CD4-positive, alpha-beta T cell treated with Interferon gamma for 1 hour (primary cell): Measurements from ENCODE around the gene POU2F1.
"Not testable (repeated sequence)": the region's sequence is repeated elsewhere in the genome, so short reads cannot be mapped to it uniquely, and the experiment has no call there.

Source experiments
- DNase-seq: peaks from one replicate; pipeline ENCODE4 v3.0.0-alpha.2; 2020

The POU2F1 gene

DNA sequence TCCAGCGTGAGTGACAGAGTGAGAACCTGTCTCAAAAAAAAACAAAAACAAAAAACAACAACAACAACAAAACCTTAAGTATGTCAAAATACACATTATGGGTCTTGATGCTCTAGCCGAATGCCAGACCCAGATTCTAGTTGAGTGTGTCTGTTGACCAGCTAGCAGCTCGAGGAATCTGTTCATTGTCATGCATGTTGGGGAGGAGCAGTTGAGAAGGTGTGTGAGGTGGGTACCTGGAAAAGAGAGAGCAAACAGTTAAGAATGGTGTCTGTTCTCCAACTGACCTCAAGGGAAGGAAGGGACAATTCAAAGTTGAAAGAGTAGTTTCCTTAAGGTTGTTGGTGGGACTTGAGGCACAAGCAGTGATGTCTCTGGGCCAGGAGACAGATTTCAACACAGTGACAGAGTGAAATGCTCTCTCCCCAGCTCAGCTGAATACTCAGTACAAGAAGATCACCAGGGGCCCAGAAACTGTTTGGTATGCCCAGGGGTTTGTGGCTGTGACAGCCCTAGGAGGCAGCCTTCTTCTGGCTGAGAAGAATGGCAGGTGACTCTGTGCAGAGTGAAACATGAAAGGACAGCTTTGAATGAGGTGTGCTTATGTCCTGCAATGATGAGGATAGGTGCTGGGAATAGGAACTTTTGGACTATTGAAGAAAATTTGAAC lies 14.4 kb upstream of the POU2F1 start:
- no peak for DNase-seq

- DNase-seq = no peak
Observed at GRCh38 chr1:167207940-167208623, 12.6 kb upstream of the POU2F1 start.

DNA sequence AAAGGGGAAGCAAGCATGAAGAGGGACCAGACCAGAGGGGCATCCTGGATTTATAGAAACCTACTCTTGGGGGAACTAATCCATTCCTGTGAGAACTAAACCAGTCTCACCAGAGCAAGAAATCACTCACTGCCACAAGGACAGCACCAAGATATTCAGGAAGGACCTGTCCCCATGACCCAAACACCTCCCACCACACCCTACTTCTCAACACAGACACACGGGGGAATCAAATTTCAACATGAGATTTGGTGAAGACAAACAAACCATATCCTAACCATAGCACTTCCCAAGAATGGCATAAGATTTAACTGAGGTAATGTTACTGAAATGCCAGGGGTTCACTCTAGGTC lies 12.1 kb upstream of the POU2F1 start:
- DNase-seq = no peak

- DNase-seq = no peak
Observed at GRCh38 chr1:167209044-167209443, 11.6 kb upstream of the POU2F1 start.

DNA sequence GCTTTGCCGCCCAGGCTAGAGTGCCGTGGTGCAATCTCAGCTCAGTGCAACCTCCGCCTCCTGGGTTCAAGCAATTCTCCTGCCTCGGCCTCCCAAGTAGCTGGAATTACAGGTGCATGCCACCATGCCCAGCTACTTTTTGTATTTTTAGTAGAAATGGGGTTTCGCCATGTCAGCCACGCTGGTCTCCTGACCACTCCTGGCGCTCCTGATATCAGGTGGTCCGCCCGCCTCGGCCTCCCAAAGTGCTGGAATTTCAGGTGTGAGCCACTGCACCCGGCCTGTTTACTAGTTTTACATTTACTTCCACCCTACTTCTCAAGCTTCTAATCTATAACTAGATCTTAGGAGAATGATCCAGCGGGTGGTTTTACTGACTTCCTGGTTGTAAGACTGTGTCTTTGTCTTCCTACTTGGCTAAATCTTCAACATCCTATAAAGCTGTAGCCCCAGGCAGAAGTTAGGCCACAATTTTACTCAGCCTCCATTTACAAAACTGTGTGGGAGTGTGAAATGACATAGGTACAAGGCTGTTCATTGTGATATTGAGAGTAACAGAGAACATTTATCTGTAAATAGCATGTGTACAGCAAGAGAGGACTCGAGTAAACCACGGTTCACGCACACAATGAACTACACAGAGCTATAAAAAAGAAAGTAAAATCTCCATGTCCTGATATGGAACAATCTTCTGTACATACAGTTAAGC lies 9.6 kb upstream of the POU2F1 start:
- DNase-seq = no peak

GRCh38 chr1:167212025-167212424 lies 8.7 kb upstream of the POU2F1 start:
- no peak for DNase-seq

DNA sequence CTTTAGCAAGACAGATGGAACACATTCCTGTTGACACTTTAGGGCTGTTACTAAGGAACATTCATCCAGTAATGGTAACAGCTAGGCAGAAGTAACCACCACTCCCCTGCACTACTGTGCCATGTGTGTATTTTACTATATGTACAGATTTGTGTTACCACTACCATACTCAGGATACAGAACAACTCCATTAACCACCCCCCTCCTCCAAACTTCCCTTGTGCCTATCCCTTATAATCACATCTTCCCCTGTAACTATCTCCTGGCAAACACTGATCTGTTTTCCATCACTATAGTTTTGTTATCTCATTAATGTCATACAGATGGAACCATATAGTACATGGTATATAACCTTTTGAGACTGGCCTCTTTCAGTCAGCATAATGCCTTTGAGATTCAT lies 3.9 kb upstream of the POU2F1 start:
- DNase-seq = no peak

- DNase-seq = no peak
Observed at GRCh38 chr1:167219194-167219593, 1.5 kb upstream of the POU2F1 start.

DNA sequence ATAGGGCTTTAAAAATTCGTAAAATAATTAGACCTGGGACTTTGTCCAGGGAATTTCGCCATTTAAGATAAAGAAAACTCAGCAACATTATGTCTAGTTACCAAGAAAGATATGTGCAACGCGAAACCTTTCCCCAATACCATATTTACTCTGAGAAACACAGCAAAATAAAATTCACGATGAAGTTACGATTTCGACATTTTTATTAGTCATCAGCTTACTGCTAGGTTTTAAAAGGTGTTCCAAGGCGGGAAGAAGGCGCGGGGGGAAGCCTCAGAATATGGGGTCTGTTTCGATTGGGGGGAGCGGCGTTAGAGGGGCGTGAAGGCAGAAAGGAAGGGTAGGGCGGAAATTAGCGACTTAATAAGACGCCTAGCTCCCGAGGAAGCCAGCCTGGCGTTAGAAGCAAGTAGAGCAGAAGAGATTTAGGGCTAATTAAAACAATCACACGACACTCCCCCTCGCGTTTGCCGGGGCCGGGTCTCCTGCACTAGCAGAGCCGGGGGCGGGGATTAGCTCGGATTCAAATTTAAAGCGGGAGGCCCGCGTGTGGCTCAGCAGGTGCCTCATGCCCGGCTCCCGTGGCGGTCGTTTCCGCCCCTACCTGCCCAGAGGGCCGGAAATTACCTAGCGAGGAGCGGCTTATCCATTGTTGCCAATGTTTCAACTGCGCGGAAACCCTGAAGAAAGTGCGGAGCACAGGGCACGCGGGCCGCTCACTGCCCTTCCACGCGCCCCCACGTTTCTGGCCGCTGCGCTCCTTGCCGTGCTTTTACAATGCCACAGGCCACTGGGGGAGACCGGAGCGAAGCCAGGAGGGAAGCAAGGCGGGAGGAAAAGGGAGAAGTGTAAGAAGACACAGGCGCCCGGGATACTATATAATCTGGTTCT lies 795 bp upstream of the POU2F1 start:
- peak; percentile 90 for DNase-seq

GRCh38 chr1:167221126-167221737 lies 546 bp downstream of the POU2F1 start:
- no peak for DNase-seq

- DNase-seq = peak; percentile 73
Observed at GRCh38 chr1:167221738-167222610, 1.3 kb downstream of the POU2F1 start.

GRCh38 chr1:167223144-167224103 lies 2.7 kb downstream of the POU2F1 start:
- no peak for DNase-seq

- not testable (repeated sequence) for DNase-seq
Observed at GRCh38 chr1:167224734-167225235, 4.1 kb downstream of the POU2F1 start.

GRCh38 chr1:167225920-167226319 lies 5.2 kb downstream of the POU2F1 start:
- no peak for DNase-seq

- DNase-seq = no peak
Observed at GRCh38 chr1:167227934-167228378, 7.3 kb downstream of the POU2F1 start.

GRCh38 chr1:167229719-167230385 lies 9.2 kb downstream of the POU2F1 start:
- DNase-seq = no peak

GRCh38 chr1:167230437-167230836 lies 9.8 kb downstream of the POU2F1 start:
- no peak for DNase-seq

DNA sequence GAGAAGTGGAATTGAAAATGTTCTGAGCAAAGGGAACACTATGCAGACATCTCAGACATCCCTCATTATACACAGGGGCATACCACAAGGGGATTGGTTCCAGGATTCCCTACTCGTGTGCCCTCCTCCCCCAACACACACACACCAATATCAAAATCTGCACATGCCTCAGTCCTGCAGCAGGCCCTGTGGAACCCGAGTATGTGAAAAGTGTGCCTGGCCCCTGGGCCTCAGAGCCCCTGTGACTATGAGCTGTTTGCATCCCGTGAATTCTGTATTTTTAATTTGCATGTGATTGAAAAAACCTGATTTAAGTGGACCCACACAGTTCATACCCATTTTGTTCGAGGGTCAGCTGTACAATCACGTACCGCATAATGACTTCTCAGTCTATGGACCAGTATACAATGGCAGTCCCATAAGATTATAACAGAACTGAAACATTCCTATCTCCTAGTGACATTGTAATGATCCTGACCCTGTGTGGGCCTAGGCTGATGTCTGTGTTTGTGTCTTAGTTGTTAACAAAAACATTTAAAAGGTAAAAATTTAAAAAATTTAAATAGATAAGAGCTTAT lies 11.3 kb downstream of the POU2F1 start:
- no peak for DNase-seq

- no peak for DNase-seq
Observed at GRCh38 chr1:167232801-167233200, 12.1 kb downstream of the POU2F1 start.
